ENCODE results near the gene SLC35E4. TPM values are rescaled to one million over a fixed set of nuclear protein-coding genes. Genes with fewer than 3 reads are reported as not detected.
A peak's percentile ranks its signal among the peaks of the same experiment; 100 is the strongest.

SLC35E4 gene
- total RNA-seq, 1 donor from 2014 or later, result 3.2 TPM

- H3K27me3 Mint-ChIP-seq (ENCODE audit: low read depth, unreplicated experiment), result peaks cover 2% of the 10 kb centered on the region
- no peaks in the 10 kb centered on the region for H3K4me1 Mint-ChIP-seq (ENCODE audit: low read depth, unreplicated experiment)
- Histone ChIP-seq H3K27me3 (ENCODE audit: insufficient read depth, low read length) (no peaks in the 10 kb centered on the region), H3K9ac (ENCODE audit: low read length) (no peak overlapping the region), H3K79me2 (ENCODE audit: insufficient read depth, low read length) (peaks cover 17% of the 10 kb centered on the region), H3K9me3 (ENCODE audit: insufficient read depth, low read depth, low read length) (no peaks in the 10 kb centered on the region), H3K4me1 (ENCODE audit: insufficient read depth, low read length) (peaks cover 14% of the 10 kb centered on the region), H3K27ac (ENCODE audit: low read depth, low read length) (no peak overlapping the region), H3K4me3 (ENCODE audit: insufficient read depth, low read depth, low read length) (no peak overlapping the region), H3K4me2 (ENCODE audit: low read length) (no peak overlapping the region), H3K36me3 (ENCODE audit: insufficient read depth, low read length) (no peaks in the 10 kb centered on the region), H2AFZ (ENCODE audit: low read depth, low read length) (no peak overlapping the region), H4K20me1 (ENCODE audit: insufficient read depth, low read length) (peaks cover 8% of the 10 kb centered on the region)
- TF ChIP-seq EZH2 (IDR thresholded peaks at IDR 0.05; ENCODE audit: insufficient read depth, low read length) (no peak), CTCF (IDR thresholded peaks at IDR 0.05; ENCODE audit: insufficient read depth, low read depth, low read length) (no peak)
- no peak overlapping the region for H3K4me3 Mint-ChIP-seq (ENCODE audit: unreplicated experiment)
- peaks cover 6% of the 10 kb centered on the region for H3K36me3 Mint-ChIP-seq (ENCODE audit: low read depth, unreplicated experiment)
- no peak for FAIRE-seq
- no peaks in the 10 kb centered on the region for H3K9me3 Mint-ChIP-seq (ENCODE audit: unreplicated experiment)
- no peak for DNase-seq (ENCODE audit: low read depth)
- no peak overlapping the region for H3K27ac Mint-ChIP-seq (ENCODE audit: unreplicated experiment)
These were observed 12.0 kb downstream of the SLC35E4 start for GRCh38 chr22:30647536-30647935.

GRCh38 chr22:30648825-30649224 lies 13.2 kb downstream of the SLC35E4 start:
- no peaks in the 10 kb centered on the region for H3K9me3 ChIP-seq (ENCODE audit: insufficient read depth, low read depth, low read length)
- H3K27me3 Mint-ChIP-seq (ENCODE audit: low read depth, unreplicated experiment), result no peaks in the 10 kb centered on the region
- H3K79me2 ChIP-seq (ENCODE audit: insufficient read depth, low read length), result peaks cover 8% of the 10 kb centered on the region
- no peak overlapping the region for H3K9ac ChIP-seq (ENCODE audit: low read length)
- H3K27ac ChIP-seq (ENCODE audit: low read depth, low read length), result peak overlapping the region; percentile 19
- no peaks in the 10 kb centered on the region for H3K27me3 ChIP-seq (ENCODE audit: insufficient read depth, low read length)
- no peak overlapping the region for H2AFZ ChIP-seq (ENCODE audit: low read depth, low read length)
- DNase-seq (ENCODE audit: low read depth), result no peak
- H3K4me2 ChIP-seq (ENCODE audit: low read length), result peak overlapping the region; percentile 15
- peaks cover 6% of the 10 kb centered on the region for H3K36me3 Mint-ChIP-seq (ENCODE audit: low read depth, unreplicated experiment)
- H3K4me3 ChIP-seq (ENCODE audit: insufficient read depth, low read depth, low read length), result no peak overlapping the region
- H4K20me1 ChIP-seq (ENCODE audit: insufficient read depth, low read length), result peaks cover under 1% of the 10 kb centered on the region
- no peaks in the 10 kb centered on the region for H3K4me1 Mint-ChIP-seq (ENCODE audit: low read depth, unreplicated experiment)
- no peak for FAIRE-seq
- no peak overlapping the region for H3K4me3 Mint-ChIP-seq (ENCODE audit: unreplicated experiment)
- no peaks in the 10 kb centered on the region for H3K9me3 Mint-ChIP-seq (ENCODE audit: unreplicated experiment)
- no peak overlapping the region for H3K27ac Mint-ChIP-seq (ENCODE audit: unreplicated experiment)
- no peaks in the 10 kb centered on the region for H3K36me3 ChIP-seq (ENCODE audit: insufficient read depth, low read length)
- peaks cover 10% of the 10 kb centered on the region for H3K4me1 ChIP-seq (ENCODE audit: insufficient read depth, low read length)
- TF ChIP-seq EZH2 (IDR thresholded peaks at IDR 0.05; ENCODE audit: insufficient read depth, low read length) (no peak), CTCF (IDR thresholded peaks at IDR 0.05; ENCODE audit: insufficient read depth, low read depth, low read length) (no peak)

GRCh38 chr22:30649430-30650007 lies 13.9 kb downstream of the SLC35E4 start:
- Mint-ChIP-seq H3K4me3 (ENCODE audit: unreplicated experiment) (no peak overlapping the region), H3K27ac (ENCODE audit: unreplicated experiment) (no peak overlapping the region), H3K27me3 (ENCODE audit: low read depth, unreplicated experiment) (no peaks in the 10 kb centered on the region), H3K9me3 (ENCODE audit: unreplicated experiment) (no peaks in the 10 kb centered on the region), H3K4me1 (ENCODE audit: low read depth, unreplicated experiment) (no peaks in the 10 kb centered on the region), H3K36me3 (ENCODE audit: low read depth, unreplicated experiment) (peaks cover 6% of the 10 kb centered on the region)
- Histone ChIP-seq H3K36me3 (ENCODE audit: insufficient read depth, low read length) (no peaks in the 10 kb centered on the region), H4K20me1 (ENCODE audit: insufficient read depth, low read length) (no peaks in the 10 kb centered on the region), H3K4me2 (ENCODE audit: low read length) (peak overlapping the region; percentile 15), H3K9me3 (ENCODE audit: insufficient read depth, low read depth, low read length) (no peaks in the 10 kb centered on the region), H3K4me1 (ENCODE audit: insufficient read depth, low read length) (peaks cover 5% of the 10 kb centered on the region), H3K79me2 (ENCODE audit: insufficient read depth, low read length) (peaks cover 8% of the 10 kb centered on the region), H3K27ac (ENCODE audit: low read depth, low read length) (peak overlapping the region; percentile 19), H3K27me3 (ENCODE audit: insufficient read depth, low read length) (no peaks in the 10 kb centered on the region), H3K4me3 (ENCODE audit: insufficient read depth, low read depth, low read length) (no peak overlapping the region), H2AFZ (ENCODE audit: low read depth, low read length) (no peak overlapping the region), H3K9ac (ENCODE audit: low read length) (peak overlapping the region; percentile 33)
- FAIRE-seq (no peak), DNase-seq (ENCODE audit: low read depth) (peak; percentile 86)
- TF ChIP-seq EZH2 (IDR thresholded peaks at IDR 0.05; ENCODE audit: insufficient read depth, low read length) (no peak), CTCF (IDR thresholded peaks at IDR 0.05; ENCODE audit: insufficient read depth, low read depth, low read length) (peak; percentile 5)

All from astrocyte (in vitro differentiated cells and primary cell).